RWPE2 (cell line): ENCODE data around the gene SYNJ2.

ENCODE experiments used
- ATAC-seq: fragments of 200-7000 bp; cut with Tn5 transposase; 3 replicates; pipeline ENCODE4 v1.9.1; 2021; ENCODE audit warnings: low read depth
- DNase-seq: peaks from one replicate; pipeline ENCODE4 v3.0.0-alpha.2; 2020; ENCODE audit warnings: low spot score
- H3K27ac ChIP-seq: fragments of 450-650 bp; 2 replicates; pipeline ENCODE4 v1.5.1; 2017; ENCODE audit warnings: mild to moderate bottlenecking; ENCODE audit not compliant: poor library complexity, severe bottlenecking
- H3K27me3 ChIP-seq: fragments of 250-450 bp; sonication (Bioruptor Pico); 2 replicates; pipeline ENCODE4 v1.5.1; 2021; ENCODE audit warnings: mild to moderate bottlenecking, moderate library complexity; ENCODE audit not compliant: insufficient read depth, poor library complexity, severe bottlenecking
- H3K36me3 ChIP-seq: fragments of 250-450 bp; sonication (Bioruptor Pico); 2 replicates; pipeline ENCODE4 v1.5.1; 2020; ENCODE audit warnings: low read depth, mild to moderate bottlenecking, moderate library complexity
- H3K4me1 ChIP-seq: fragments of 250-450 bp; sonication (Bioruptor Pico); 2 replicates; pipeline ENCODE4 v1.5.1; 2021; ENCODE audit warnings: mild to moderate bottlenecking, moderate library complexity; ENCODE audit not compliant: insufficient read depth, poor library complexity, severe bottlenecking
- H3K4me3 ChIP-seq: fragments of 250-450 bp; sonication (Bioruptor Pico); 2 replicates; pipeline ENCODE4 v1.5.1; 2021; ENCODE audit warnings: mild to moderate bottlenecking, moderate library complexity; ENCODE audit not compliant: severe bottlenecking
- H3K9me3 ChIP-seq: fragments of 250-450 bp; sonication (Bioruptor Pico); 2 replicates; pipeline ENCODE4 v1.5.1; 2021; ENCODE audit warnings: mild to moderate bottlenecking, moderate library complexity; ENCODE audit not compliant: severe bottlenecking
- CTCF ChIP-seq: fragments of 450-650 bp; IDR thresholded peaks from one replicate; pipeline ENCODE4 v1.5.1; 2017; ENCODE audit warnings: mild to moderate bottlenecking, moderate library complexity; ENCODE audit not compliant: poor library complexity, severe bottlenecking

SYNJ2 gene

DNA sequence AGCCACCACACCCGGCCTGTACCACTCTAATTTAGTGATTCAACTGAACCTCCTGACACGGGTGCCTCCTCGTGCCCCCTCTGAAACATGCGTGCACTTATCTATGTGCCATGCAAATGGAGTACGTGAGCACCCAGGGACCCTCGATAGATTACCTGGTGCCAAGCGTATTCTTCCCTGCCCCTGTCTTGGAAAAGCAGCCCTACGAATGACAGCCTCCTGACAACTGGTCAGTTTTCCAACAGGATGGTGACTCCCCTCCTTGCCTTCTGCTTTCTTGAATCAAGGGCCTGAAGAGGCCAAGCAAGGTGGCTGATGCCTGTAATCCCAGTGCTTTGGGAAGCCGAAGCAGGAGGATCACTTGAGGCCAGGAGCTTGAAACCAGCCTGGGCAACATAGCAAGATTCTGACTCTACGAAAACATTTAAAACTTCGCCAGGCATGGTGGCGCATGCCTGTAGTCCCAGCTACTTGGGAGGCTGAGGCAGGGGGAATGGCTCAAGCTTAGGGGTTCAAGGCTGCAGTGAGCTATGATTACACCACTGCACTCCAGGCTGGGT lies 25.4 kb upstream of the SYNJ2 start:
- H3K9me3 ChIP-seq = peaks cover 10% of the 10 kb centered on the region
- no peak for ATAC-seq
- no peaks in the 10 kb centered on the region for H3K4me1 ChIP-seq
- DNase-seq = no peak
- no peak overlapping the region for H3K4me3 ChIP-seq
- H3K27me3 ChIP-seq = no peaks in the 10 kb centered on the region
- no peaks in the 10 kb centered on the region for H3K36me3 ChIP-seq
- TF ChIP-seq CTCF = no peak
- H3K27ac ChIP-seq = no peak overlapping the region

DNA sequence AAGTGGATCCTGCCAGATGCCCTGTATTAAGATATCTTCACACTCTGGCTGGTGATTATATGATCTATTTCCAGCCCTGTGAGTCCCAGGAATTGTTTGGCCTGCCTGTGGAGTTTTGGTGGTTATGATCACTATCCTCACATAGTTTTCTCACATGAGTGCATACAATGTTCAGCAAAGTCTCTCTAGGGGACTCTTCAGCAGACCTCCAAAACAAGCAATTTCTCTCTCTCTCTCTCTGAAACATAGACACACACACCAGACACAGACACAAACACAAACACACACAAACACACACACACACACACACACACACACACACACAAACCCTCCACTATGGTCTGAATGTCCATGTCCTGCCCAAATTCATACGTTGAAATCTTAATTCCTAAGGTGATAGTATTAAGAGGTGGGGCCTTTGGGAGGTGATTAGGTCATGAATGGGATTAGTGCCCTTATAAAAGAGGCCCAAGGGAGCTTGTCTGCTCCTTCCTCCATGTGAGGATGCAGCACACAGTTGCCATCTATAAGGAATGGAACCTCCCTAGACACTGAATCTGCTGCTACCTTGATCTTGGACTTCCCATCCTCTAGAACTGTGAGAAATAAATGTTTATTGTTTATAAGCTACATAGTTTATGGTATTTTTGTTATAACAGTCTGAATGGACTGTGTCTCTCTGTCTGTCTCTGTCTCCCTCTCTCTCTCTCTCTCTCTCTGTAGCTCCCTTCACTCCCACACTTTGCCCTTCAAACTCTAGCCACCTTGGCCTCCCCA lies 22.0 kb upstream of the SYNJ2 start:
- peaks cover 10% of the 10 kb centered on the region for H3K4me1 ChIP-seq
- no peak overlapping the region for H3K4me3 ChIP-seq
- peaks cover 10% of the 10 kb centered on the region for H3K9me3 ChIP-seq
- H3K27me3 ChIP-seq = no peaks in the 10 kb centered on the region
- TF ChIP-seq CTCF = no peak
- ATAC-seq = no peak
- no peaks in the 10 kb centered on the region for H3K36me3 ChIP-seq
- H3K27ac ChIP-seq = no peak overlapping the region
- DNase-seq = no peak

- DNase-seq = no peak
- Histone ChIP-seq H3K27me3 (no peaks in the 10 kb centered on the region), H3K4me1 (peaks cover 10% of the 10 kb centered on the region), H3K27ac (no peak overlapping the region), H3K36me3 (no peaks in the 10 kb centered on the region), H3K4me3 (no peak overlapping the region), H3K9me3 (peaks cover 10% of the 10 kb centered on the region)
- no peak for TF ChIP-seq CTCF
- ATAC-seq = no peak
Observed at GRCh38 chr6:157961153-157961831, 20.4 kb upstream of the SYNJ2 start.

- no peak; the same call in 2 of the 3 replicates for ATAC-seq
- no peak overlapping the region for H3K4me3 ChIP-seq
- no peak for TF ChIP-seq CTCF
Observed at GRCh38 chr6:157961832-157962575, 19.7 kb upstream of the SYNJ2 start.

More at GRCh38 chr6:157961832-157962575, 19.7 kb upstream of the SYNJ2 start:
- peaks cover 10% of the 10 kb centered on the region for H3K4me1 ChIP-seq
- DNase-seq = no peak
- peaks cover 10% of the 10 kb centered on the region for H3K9me3 ChIP-seq
- no peaks in the 10 kb centered on the region for H3K36me3 ChIP-seq
- H3K27ac ChIP-seq = peak overlapping the region; percentile 40
- no peaks in the 10 kb centered on the region for H3K27me3 ChIP-seq
